Epidermal melanocyte (primary cell): ENCODE data around the gene MDP1.
"Not testable (repeated sequence)": the region's sequence is repeated elsewhere in the genome, so short reads cannot be mapped to it uniquely, and the experiment has no call there.

Experiments used
- DNase-seq: peaks from one replicate; pipeline ENCODE4 v3.0.0; 2011; ENCODE audit warnings: low spot score; ENCODE audit not compliant: insufficient read length

Gene MDP1

GRCh38 chr14:24251880-24252288, 36.0 kb upstream of the MDP1 start:
- DNase-seq, result no peak

DNA sequence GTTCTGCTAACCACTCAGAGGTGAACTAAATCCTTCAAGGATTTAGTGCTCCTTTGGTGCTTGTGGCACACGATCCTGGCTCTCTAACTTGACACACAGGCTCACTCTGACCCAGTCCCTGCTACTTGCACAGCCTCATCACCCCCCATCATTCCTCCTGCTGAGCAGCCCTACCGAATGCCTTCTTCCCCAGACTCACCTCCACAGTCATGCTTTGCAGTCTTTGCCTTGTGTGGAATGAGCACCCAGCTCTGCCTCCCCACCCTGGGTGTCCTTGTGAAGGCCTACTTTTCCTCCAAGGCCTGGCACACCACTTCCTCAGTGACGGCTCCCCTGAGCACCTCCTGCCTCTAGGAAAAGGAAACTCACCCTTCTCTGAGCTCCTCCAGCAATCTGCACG, 34.5 kb upstream of the MDP1 start:
- DNase-seq, result no peak

GRCh38 chr14:24249230-24250021, 33.6 kb upstream of the MDP1 start:
- DNase-seq, result no peak

GRCh38 chr14:24247422-24247821, 31.6 kb upstream of the MDP1 start:
- DNase-seq, result no peak

DNA sequence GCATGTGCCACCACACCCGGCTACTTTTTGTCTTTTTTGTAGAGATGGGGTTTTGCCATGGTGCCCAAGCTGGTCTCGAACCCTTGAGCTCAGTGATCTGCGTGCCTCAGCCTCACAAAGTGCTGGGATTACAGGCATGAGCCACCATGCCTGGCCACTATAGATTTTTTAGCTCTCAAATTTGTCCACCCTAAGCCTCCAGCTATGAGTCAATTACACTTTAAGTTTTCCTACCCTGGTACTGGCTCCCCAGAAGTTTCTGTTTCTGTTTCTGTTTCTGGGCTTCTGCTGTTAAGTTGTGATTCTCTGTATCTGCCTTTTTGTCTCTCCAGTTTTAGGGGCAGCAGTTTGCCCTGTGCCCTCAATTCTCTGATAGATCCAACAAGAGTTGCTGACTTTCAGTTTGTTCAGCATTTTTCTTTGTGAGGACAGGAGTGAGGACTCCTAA, 30.9 kb upstream of the MDP1 start:
- no peak for DNase-seq

GRCh38 chr14:24245350-24245749, 29.5 kb upstream of the MDP1 start:
- DNase-seq, result not testable (repeated sequence)

DNA sequence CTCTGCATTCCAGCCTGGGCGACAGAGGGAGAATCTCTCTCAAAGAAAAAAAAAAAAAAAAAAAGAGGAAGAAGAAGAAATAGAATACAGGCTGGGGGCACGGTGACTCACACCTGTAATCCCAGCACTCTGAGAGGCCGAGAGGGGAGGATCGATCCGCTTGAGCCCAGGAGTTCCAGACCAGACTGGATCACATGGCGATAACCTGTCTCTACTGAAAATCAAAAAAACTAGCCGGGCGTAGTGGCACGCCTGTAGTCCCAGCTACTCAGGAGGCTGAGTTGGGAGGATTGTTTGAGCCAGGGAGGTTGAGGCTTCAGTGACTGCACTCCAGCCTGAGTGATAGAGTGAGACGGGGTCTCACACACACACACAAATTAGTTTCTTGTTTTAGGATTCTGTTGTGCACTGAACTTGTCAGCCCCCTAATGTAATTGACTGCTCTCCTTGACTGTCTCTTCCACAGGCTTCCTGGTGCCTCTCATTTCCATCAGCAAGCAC, 27.5 kb upstream of the MDP1 start:
- DNase-seq, result no peak

DNA sequence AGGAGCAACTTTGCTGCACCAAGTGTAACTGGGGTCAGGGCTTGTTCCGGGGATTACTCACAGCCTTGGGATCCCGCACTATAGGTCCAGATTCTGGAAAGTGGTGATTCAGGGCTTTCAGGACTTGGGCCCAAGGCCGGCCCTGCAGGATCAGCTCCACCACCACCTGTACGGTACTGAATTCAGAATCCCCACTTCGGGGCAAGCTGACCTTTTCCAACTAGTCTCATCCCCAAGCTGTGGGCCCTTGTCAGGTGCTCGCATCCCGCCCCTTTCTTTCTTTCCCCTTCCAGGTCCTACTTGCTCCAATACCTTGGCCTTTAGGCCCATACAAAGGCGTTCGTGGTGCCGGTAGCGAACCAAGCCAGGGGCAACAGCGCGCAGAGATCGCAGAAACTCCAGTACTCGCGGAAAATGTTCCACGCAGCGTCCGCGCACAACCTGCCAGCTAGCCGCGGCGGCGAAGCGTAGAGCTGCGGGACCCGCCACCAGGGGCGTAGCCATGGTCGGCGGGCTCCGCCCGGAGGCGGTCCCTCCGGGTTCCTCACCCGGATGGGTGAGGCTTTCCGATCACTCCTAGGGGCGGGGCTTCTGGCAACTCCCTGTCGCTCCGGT, 26.1 kb upstream of the MDP1 start:
- peak; percentile 96 for DNase-seq

GRCh38 chr14:24240110-24240918, 24.4 kb upstream of the MDP1 start:
- no peak for DNase-seq

- no peak for DNase-seq
Measured at GRCh38 chr14:24238527-24239037, 22.7 kb upstream of the MDP1 start.

GRCh38 chr14:24238123-24238522, 22.3 kb upstream of the MDP1 start:
- no peak for DNase-seq

GRCh38 chr14:24237463-24237955, 21.6 kb upstream of the MDP1 start:
- no peak for DNase-seq

GRCh38 chr14:24236689-24237462, 21.0 kb upstream of the MDP1 start:
- DNase-seq, result no peak

GRCh38 chr14:24235804-24236688, 20.2 kb upstream of the MDP1 start:
- DNase-seq, result no peak

DNA sequence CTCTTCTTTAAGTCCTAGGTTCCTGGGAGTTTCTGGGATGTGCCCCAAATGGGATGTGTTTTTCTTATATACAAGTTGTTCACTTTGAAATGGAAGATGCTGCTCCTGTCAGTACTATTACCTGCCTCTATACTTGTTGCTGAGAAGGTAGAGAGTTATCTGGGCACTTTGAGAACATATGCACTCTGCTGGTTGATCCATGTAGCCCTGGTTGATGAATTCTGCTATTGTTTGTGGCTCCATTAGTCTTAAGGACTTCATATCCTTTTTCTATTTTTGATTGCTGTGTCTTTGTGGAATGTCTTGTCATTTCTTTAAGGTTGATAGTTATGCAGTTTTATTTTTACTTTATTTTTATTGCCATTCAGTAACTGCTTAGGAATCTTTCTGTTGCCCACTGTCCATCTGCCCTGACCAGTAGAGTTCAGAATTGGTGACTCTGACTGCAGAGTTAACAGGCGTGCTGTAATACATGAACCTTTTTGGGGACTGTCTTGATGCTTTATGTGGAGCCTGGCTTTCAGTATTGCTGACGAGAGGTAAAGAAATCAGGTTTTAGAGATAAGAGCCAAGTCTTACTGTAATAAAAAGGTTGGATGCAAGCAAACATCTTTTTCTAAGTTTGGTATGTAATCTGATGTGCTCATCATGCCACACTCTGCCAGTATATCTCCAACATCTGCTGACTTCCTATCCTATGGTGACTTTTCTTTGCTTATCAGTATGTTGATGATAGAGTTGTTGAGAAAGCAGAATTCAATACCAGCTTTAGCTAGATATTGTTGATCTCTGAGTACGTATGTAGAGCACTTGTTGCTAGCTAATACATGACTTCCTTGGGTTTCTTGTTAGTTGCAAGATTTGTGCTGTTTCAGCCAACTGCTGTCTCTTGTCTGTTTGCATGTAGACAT, 18.5 kb upstream of the MDP1 start:
- no peak for DNase-seq

DNA sequence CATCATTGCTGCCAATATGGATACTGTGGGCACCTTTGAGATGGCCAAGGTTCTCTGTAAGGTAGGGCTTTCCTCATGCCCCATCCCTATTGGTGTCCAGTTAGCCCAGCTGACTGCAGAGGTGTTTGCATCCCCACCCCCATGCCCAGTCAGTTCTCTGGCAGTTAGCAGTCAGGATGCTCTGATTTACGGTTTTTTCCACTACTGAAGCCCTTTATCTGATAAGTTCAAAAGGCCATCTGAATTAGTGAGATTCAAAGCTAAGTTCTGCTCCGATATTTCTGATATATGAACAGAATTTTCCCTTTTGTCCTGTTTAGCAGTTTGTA, 17.6 kb upstream of the MDP1 start:
- DNase-seq, result no peak

DNA sequence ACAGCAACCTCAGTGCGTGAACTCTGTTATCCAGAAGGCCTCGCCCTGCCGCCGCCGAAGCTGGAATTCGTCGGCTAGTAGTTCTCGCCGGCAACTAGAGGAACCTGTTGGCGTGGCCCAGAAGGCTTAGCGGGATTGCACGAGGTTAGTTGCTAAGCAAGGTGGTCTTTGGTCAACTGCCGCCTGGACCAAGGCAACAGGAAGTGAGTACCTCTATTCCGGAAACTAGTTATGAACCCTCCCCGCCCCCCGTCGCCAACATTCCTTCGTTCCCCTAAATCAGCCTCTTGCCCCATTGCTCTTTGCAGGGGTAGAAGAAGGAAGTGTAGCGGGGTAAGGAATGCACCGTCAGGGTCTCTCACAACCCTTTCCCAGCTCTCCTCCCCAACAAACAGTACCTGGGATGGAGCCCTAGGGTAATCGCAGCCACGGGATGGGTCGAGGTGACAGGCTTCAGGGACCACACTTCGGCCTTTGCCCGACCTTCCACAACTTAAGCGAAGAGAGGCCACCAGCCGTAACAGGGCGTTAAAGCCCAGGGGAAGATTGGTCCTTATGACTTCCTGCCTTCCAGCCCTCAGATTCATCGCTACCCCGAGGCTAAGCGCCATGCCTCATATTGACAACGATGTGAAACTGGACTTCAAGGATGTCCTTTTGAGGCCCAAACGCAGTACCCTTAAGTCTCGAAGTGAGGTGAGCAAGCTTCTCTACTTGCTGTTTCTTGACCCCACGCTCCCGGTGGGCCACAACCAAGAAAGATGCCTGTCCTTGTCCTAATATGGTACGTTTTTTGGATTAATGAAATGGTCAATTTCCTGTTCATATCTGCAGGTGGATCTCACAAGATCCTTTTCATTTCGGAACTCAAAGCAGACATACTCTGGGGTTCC, 17.0 kb upstream of the MDP1 start, which contains the start of gene GMPR2:
Gene GMPR2, plus strand, starts transcription at position 285 of the 893 bp plus-strand sequence. Its CDS starts 325 bp downstream, at position 610.
- DNase-seq, result peak; percentile 45
